ELR (cell line): ENCODE results near the gene ITGA7.

Source experiments
- DNase-seq: peaks from one replicate; pipeline ENCODE4 v3.0.0-alpha.2; 2015; ENCODE audit warnings: low read depth

ITGA7 gene

GRCh38 chr12:55707841-55708694, at the start of gene ITGA7:
ITGA7 (minus strand) TSS chr12:55707904; CDS start chr12:55707682, 222 bp downstream.
- peak; percentile 49 for DNase-seq

GRCh38 chr12:55755246-55755645, 47.5 kb upstream of the ITGA7 start:
- DNase-seq: no peak

GRCh38 chr12:55748230-55748993, 40.7 kb upstream of the ITGA7 start:
- no peak for DNase-seq

- DNase-seq: no peak
Observed at GRCh38 chr12:55746913-55747231, 39.2 kb upstream of the ITGA7 start.

GRCh38 chr12:55746174-55746912, 38.6 kb upstream of the ITGA7 start:
- no peak for DNase-seq

- DNase-seq: no peak
Observed at GRCh38 chr12:55745361-55746173, 37.9 kb upstream of the ITGA7 start.

- DNase-seq: no peak
Observed at GRCh38 chr12:55744340-55745030, 36.8 kb upstream of the ITGA7 start.

GRCh38 chr12:55743406-55744339, 36.0 kb upstream of the ITGA7 start:
- peak; percentile 77 for DNase-seq

GRCh38 chr12:55742719-55743405, 35.2 kb upstream of the ITGA7 start, which contains the start of gene GDF11:
GDF11 (plus strand) TSS chr12:55743122; CDS start chr12:55743317, 195 bp downstream.
- DNase-seq: peak; percentile 87

GRCh38 chr12:55741931-55742680, 34.4 kb upstream of the ITGA7 start:
- DNase-seq: no peak

GRCh38 chr12:55739025-55739378, 31.3 kb upstream of the ITGA7 start:
- DNase-seq: no peak

- peak; percentile 91 for DNase-seq
Observed at GRCh38 chr12:55738123-55739024, 30.7 kb upstream of the ITGA7 start.

- no peak for DNase-seq
Observed at GRCh38 chr12:55737581-55738122, 29.9 kb upstream of the ITGA7 start.

GRCh38 chr12:55736780-55737580, 29.3 kb upstream of the ITGA7 start:
- DNase-seq: peak; percentile 78

- DNase-seq: no peak
Observed at GRCh38 chr12:55736076-55736475, 28.4 kb upstream of the ITGA7 start.

GRCh38 chr12:55734595-55734994, 26.9 kb upstream of the ITGA7 start:
- no peak for DNase-seq
